NB4 (cell line): Measurements from ENCODE around the gene GINS2.

Experiments used
- POLR2A ChIP-seq: IDR thresholded peaks from 2 replicates; pipeline ENCODE4 v1.6.1; 2011; ENCODE audit warnings: mild to moderate bottlenecking; ENCODE audit not compliant: insufficient read length; ENCODE audit errors: extremely low read depth
- TF ChIP-seq, protein P1 (sequence below): IDR thresholded peaks from one replicate; pipeline ENCODE4 v1.5.1; 2012; ENCODE audit warnings: low read depth, low read length
- TF ChIP-seq, protein P2 (sequence below): IDR thresholded peaks from 2 replicates; pipeline ENCODE4 v1.6.1; 2011; ENCODE audit warnings: low read depth, low read length

DNA sequence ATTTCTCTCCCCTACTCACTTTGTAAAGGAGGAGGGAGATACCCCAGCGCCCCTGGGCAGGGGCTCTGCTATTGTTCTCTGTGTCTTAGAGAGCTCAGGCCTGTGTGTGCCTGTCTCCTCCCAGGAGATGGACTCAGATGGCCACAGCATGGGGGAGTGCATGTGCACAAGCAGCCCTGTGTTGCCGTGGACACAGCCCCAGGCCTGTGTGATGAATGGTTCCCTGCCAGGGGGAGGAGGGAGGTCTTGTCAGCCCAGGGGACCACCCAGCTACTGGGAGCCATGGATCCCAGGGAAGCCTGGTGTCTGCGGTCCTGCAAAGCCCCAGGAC is 26.3 kb downstream of the GINS2 start:
- no peak for TF ChIP-seq POLR2A
- TF ChIP-seq, protein P1, sequence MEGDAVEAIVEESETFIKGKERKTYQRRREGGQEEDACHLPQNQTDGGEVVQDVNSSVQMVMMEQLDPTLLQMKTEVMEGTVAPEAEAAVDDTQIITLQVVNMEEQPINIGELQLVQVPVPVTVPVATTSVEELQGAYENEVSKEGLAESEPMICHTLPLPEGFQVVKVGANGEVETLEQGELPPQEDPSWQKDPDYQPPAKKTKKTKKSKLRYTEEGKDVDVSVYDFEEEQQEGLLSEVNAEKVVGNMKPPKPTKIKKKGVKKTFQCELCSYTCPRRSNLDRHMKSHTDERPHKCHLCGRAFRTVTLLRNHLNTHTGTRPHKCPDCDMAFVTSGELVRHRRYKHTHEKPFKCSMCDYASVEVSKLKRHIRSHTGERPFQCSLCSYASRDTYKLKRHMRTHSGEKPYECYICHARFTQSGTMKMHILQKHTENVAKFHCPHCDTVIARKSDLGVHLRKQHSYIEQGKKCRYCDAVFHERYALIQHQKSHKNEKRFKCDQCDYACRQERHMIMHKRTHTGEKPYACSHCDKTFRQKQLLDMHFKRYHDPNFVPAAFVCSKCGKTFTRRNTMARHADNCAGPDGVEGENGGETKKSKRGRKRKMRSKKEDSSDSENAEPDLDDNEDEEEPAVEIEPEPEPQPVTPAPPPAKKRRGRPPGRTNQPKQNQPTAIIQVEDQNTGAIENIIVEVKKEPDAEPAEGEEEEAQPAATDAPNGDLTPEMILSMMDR: no peak
- TF ChIP-seq, protein P2, sequence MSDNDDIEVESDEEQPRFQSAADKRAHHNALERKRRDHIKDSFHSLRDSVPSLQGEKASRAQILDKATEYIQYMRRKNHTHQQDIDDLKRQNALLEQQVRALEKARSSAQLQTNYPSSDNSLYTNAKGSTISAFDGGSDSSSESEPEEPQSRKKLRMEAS: no peak
